AG09309 (cell line): ENCODE results near the gene CCDC85A.

ENCODE experiments used
- DNase-seq: peaks from one replicate; pipeline ENCODE4 v3.0.0-alpha.2; 2010; ENCODE audit warnings: low read depth
- H3K4me3 ChIP-seq: 2 replicates; pipeline ENCODE4 v1.5.1; 2011; ENCODE audit warnings: mild to moderate bottlenecking, low read depth, low read length, moderate library complexity; ENCODE audit not compliant: control insufficient read depth
- CTCF ChIP-seq: IDR thresholded peaks from 2 replicates; pipeline ENCODE4 v1.5.1; 2011; ENCODE audit warnings: mild to moderate bottlenecking, low read depth, low read length, inconsistent platforms; ENCODE audit not compliant: insufficient read depth, control insufficient read depth; ENCODE audit errors: missing control alignments

Gene CCDC85A

GRCh38 chr2:56266761-56267414 lies 83.1 kb downstream of the CCDC85A start:
- DNase-seq, result no peak
- TF ChIP-seq CTCF, result no peak
- no peak overlapping the region for H3K4me3 ChIP-seq

- no peak for DNase-seq
- TF ChIP-seq CTCF, result no peak
- H3K4me3 ChIP-seq, result no peak overlapping the region
Measured at GRCh38 chr2:56267415-56267788, 83.6 kb downstream of the CCDC85A start.

DNA sequence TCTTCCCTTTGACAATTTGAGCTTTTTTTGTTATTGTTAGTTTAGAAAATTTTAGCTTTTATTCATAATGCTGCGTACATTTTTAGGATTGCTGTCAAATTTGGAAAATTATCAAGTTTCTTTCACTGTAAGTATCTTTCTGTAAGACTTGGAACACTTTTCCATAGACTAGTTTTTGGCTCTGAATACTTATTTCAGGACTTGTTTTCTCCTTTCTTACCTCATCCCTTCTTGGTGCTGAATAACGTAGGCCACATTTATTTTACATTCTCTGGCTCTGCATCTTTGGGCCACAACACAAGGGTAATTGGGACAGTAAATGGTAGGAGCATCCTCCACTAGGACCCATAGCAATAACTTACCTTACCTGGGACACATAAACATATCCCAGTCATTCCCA lies 85.1 kb downstream of the CCDC85A start:
- no peak for TF ChIP-seq CTCF
- DNase-seq, result no peak
- H3K4me3 ChIP-seq, result no peak overlapping the region

GRCh38 chr2:56271275-56271674 lies 87.5 kb downstream of the CCDC85A start:
- no peak for DNase-seq
- no peak for TF ChIP-seq CTCF
- H3K4me3 ChIP-seq, result no peak overlapping the region

DNA sequence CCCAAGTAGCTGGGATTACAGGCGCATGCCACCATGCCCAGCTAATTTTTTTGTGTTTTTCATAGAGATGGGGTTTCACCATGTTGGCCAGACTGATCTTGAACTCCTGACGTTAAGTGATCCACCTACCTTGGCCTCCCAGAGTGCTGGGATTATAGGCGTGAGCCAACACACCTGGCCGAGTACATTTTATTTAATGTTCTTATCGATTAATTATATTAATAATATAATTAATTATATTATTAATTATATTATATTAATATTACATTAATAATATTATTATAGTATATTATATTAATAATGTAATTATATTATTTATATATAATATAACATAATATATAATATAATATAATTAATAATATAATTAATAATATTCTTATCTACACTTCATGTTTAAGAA lies 101.4 kb downstream of the CCDC85A start:
- no peak for TF ChIP-seq CTCF
- no peak overlapping the region for H3K4me3 ChIP-seq
- no peak for DNase-seq

- H3K4me3 ChIP-seq, result no peak overlapping the region
- TF ChIP-seq CTCF, result no peak
- no peak for DNase-seq
Measured at GRCh38 chr2:56286936-56287335, 103.1 kb downstream of the CCDC85A start.

DNA sequence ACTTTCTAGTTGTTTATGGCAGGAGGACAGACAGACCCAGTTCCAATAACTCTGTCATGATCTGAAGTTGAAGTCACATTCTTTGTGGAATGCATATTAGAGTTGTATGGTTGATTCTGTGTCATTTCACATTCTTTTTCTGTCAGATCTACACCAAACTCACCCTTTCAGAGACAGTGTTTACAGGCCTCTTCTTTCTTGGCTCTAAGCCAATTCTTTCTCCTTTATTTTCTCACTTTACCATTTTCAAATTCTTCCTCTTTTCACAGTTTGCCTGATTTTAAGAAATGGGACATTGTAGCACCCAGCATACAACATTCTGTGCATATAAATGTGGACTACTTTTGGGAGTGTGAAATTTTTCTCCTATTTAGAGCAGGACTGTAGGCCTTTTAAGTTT lies 103.7 kb downstream of the CCDC85A start:
- DNase-seq, result no peak
- H3K4me3 ChIP-seq, result no peak overlapping the region
- no peak for TF ChIP-seq CTCF
